HG03575 (cell line): ENCODE results near the gene EFNB2.
A peak's percentile ranks its signal among the peaks of the same experiment; 100 is the strongest.

ENCODE experiments used
- ATAC-seq: cut with Tn5 transposase; IDR thresholded peaks from one replicate; pipeline ENCODE4 v1.9.1; 2021; ENCODE audit not compliant: unreplicated experiment, insufficient number of reproducible peaks, low FRiP score; ENCODE audit errors: extremely low read depth

EFNB2 gene

DNA sequence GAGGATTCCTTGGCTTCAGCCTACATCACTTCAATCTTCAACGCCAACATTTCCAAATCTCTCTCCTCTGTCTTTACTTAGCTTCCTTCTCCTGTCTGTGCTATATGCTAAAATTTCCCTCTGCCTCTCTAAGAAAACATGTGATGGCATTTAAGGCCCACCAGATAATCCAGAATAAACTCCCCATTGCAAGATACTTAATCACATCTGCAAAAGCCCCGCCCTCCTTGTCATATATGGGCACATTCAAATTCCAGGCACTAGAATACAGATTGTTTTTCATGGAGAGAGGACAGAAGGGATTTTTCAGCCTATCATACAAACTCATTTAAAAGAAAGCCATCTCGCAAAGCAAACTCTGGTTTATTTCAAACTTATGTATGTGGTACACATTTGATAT lies 16.3 kb upstream of the EFNB2 start:
- no peak for ATAC-seq

DNA sequence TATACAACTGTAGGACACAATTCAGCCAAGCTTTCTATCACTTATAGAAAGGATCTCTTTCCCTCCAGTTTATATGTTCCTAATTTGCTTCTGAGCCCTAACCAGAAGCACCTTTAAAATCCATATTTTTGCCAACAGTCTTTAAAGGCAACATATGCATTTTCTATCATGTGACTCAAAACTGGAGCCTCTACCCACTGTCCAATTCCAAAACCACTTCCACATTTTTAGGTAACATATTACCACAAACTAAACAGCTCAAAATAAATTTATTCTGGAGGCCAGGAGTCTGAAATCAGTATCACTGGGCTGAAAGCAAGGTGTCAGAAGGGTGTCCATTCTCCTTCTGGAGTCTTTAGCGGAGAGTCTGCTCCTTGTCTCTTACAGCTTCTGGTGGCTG lies 15.9 kb upstream of the EFNB2 start:
- ATAC-seq: no peak

DNA sequence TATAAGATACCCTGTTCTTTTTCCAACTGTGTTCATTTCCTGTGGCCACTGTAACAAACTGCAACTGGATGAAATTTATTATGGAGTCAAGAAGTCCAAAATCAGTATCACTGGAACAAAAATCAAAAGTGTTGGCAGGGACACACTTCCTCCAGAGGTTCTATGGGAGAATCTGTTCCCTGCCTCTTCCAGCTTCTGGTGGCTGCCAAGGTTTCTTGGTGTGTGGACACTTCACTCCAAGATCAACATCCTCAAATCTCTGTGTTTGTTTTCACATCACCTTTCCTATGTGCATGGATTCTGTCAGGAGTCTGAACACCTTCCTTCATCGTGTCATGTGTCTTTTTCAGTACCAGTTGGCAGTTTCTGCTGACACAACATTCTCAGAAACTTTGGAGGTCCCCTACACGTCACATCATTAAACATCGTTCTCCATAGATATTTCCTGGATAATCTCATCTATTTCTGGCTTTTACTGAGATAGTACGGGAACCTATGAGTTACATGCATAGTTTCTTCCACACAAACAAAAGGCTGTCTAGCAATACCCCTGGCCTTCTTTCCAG lies 15.2 kb upstream of the EFNB2 start:
- no peak for ATAC-seq

DNA sequence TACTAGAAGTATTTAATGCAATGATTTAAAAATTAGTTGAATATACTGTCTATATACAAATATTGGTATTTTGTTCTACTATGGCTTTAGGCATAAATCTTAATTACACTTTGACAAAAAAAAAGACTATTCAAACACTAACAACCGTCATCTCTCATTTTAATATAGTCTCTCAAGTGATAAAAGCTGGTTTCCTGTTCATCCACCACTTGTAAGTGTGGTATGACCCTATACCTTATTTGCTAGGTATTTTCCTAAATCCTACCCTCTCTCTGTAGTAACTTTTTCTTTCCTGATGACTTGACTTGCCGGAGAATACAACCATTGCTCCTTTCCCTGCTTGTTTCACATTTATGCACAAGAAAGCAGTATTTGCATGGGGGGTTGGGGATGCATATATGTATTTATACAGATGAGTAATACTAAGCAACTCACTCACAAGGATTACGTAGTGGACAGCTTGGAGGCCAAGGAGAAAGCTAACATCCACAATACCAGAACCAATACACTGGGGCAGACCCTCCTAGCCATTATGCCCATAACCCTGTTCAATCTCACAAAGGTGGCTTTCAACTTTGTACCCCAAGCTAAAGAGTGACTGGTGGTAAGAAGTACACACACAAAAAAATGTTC lies 12.7 kb upstream of the EFNB2 start:
- ATAC-seq: no peak

DNA sequence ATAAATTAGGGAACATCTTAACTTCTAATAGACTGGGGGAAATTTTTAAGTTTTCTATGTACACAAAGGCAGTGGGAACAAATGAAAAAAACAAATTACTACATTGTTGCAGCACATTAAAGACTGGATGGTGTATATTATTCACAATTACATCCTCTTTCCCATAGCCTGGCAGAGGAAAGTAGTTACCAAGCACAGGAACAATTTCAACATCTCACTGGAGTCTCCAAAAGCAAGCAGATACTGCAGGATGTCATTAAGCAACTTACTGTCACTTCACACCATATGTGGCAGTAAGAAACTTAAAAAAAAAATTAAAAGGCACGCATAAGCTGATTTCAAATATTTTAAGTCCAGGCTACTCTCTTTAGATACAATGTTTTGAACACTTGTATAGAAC lies 6.4 kb upstream of the EFNB2 start:
- ATAC-seq: no peak

DNA sequence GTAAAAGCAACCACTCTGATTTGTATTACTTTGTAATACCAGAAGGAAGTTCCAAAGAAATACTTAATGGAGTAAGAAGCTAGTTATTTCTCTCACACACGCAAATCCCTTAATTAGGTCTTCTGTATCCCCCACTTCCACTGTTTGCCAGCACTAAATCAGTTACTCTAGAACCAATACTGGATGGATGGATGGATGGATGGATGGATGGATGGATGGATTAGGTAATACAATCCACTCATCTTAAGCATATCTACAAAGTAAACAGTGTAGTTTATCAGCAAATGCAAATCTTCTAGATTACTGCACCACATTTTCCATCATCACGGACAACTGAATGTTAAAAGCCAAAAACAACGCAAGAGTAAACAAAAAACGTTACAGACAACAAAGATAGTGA lies 5.2 kb upstream of the EFNB2 start:
- ATAC-seq: no peak

DNA sequence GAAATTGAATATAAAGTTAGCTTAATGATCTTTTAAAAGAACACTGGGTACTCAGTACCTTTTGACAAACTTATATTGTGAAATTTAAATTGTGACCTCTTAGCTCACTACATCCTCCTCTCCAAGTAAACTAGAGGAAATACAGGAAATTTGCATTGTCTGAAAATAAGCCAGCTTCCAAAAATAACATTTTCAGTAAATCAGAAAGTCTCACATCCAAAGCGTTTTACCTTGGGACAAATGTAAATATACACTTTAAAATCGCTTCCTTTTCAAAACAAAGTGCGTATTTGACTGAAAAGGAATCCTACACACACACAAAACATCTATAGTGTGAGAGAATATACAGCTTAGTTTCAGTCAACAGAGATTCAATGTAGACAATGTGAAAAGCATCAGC lies 2.1 kb upstream of the EFNB2 start:
- no peak for ATAC-seq

DNA sequence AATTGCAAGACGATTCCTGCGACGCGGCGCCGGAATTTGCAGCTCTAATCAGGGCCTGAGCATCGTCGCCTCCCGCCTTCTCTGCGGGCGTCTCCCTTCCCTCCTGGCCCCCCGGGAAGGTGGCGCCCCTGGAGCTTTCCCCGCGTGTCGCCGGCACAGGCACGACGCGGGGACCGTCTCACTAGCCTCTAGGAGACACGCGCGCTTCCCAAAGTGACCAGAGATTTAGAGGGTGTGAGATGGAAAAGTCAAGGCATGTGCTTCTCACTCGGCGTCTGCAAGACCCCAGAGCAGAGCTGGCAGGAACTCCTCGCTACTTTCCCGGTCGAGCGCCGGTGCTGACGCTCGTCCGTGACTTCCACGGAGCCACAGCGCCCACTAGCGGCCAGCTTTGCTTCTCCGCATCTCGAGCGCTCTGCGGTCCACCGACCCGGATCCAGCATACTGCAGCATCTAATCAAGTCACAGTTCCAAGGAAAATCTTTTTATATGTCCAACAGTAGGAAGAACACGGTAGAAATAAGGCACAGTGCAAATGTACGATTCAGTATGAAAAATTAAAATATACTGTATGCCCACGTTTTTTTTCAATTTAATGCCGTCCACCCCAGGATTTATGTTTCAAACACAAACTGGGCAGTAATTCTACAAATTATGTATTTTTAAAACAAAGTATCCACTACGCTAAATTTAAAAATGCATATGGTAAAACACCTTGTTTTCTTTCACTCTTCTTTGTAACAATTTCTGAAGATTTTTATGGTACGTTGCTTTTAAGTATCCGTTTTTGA lies 977 bp upstream of the EFNB2 start:
- no peak for ATAC-seq

DNA sequence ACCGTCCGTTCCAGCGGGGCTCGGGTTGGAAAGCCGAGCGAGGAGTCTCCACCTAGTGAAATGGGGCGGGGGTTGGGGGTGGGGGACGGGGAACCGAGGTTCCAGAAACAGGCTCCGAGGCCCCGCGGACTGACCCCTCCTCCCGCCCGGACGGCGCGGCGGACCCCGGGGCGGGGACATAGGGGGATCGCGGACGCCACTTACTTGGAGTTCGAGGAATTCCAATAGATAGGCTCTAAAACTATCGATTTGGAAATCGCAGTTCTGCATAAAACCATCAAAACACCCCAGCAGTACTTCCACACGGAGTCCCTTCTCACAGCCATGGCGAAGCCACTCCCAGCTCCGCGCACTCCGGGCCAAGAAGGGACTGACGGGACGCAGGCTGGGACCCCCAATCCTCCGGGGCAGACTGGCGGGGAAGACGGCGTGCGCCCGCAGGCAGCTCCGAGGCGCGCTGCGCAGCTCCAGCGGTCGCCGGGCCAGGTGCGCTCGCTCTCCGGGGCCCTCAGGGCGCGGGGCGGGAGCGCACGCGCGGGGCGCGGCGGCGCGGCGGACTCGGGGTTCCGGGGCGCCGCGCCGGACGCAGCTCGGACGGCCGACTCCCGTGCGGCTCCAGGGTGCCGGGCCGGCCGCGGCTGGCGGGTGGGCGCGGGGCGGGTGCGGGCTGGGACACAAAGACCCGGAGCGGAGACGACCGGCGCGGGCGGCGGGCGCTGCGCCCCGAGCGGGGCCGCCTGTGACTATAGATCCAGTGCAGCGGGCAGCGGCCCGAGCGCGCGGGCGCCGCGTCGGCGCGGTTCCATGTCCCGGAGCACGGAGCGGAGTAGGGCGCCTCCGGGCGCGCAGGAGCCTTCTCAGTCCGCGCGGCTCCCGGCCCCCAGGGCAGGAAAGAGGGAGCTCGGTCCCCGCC lies 567 bp downstream of the EFNB2 start:
- ATAC-seq: peak; percentile 4

DNA sequence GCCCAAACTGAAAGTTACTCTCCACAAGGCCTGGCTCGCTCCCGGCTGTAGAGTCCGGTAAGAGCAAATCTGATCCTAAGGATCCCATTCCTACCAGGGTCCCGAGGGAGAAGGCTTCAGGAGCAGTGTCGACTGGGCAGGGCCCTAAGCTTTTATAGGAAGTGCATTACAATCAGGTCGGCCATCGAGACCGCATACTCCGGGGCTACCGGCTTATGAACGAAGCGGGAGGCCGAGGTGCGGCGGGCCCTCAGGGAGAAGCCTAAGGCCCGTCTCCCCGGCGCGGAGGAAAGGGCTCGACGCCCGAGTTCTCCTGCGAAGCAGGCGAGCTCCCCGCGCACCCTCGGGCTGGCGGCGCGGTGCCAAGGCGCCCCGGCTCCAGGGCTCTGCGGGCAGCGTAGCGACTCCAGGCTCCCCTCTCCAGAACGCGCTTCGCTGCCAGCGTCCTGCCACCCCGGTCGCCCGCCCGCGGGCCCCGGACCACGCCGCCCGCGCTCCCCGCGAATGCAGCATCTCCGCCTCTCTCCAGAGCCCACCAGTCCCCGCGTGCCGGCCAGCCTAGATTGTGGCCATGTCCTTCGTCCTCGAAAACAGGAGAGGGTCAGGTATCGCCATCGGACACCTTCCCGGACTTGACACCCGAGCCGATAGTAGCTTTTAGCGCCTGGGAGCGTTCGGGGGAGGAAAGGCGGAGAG lies 1.4 kb downstream of the EFNB2 start:
- ATAC-seq: no peak

DNA sequence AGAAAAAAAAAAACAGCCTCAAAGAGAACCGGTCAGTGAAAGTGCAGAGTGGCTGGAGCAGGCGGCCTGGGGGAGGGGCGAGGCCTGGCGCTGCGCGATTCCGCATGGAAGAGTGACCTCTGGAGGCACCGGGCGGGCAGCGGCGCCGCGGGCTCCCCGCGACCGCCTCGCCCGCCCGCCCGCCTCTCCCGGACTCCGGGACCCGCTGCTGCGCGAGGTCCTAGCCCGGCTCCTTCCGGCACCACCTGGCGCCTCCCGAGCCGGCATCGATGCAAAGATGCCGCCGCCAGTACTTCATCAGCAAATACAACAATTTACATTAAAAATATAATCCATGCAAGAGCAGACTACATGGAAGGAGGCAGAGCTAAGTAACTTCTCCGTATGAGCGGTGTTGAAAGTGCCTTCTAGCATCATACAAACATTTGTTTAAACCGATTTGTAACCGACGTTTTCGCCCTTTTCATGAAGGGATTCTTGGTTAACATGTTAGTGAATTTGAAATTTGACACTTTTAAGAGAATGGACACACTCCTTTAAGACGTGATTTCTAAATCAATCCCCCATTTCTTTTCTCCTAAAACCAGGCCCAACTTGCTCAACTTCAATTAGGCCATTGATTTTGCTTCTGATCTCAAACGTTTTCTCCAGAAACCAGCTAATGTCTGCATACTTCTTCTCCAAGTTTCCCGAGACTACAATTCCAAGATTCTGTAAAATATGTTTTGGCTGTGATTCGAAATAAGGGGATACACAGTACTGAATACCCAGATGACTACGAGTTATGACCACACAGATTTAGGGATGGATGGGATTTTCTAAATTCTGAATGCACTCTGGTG lies 2.1 kb downstream of the EFNB2 start:
- ATAC-seq: no peak

DNA sequence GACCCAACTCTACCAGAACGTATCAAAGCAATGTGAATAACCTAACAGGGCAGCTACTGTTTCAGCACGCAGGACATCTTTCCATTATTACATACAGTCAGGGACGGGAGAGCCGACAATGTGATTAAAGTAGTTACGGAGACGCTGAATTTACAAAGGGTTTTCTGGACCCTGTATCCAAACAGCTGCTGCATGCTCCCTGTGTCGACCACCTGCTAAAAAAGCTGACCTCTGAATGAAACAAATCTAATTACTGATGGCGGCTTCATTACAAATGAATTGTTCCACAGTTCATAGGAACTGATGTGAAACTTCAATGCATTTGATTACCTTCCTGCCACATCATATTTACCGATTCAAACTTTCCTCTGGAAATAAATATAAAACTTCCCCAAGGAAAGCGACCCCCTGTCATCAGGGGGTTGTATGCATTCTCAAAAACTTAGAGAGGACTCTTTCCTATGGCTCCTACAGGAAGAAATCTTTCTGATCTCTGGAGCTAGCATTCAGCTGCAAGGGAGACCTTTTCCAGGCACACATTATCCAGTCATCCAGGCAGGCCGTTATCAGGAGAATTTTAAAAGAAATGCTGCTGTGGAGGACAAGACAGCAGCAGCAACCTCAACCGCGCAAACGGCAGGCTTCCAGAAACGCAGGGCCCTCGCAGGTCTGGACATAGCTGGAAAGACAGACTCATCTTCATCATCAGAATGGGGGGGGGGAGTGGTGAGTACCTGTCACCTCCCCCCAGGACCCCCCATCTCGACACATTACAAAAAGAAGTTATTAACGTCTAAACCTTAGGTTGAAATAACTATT lies 3.1 kb downstream of the EFNB2 start:
- ATAC-seq: no peak

DNA sequence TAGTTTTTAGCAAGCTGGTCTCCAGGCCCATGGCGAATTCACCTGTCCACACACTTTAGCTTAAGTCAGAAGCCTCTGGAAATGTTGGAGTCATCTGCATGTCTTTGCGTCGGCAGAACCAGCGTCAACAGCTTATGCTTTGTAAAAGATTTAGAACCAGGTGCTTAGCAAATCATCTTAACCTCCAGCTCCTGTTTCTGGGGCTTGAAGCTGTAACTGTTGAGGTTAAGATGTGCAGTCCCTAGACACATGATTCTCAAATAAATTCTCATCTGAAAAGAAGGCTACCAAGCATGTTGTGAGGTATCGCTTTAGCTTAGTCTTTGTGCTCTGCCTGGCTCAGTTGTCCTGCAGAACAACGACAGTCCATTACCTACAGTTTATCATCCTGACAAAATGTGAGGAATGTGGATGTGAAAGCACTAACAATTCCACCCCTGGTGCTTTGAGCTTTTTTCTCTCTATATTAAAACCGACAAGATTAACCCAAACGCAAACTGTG lies 4.4 kb downstream of the EFNB2 start:
- ATAC-seq: no peak

DNA sequence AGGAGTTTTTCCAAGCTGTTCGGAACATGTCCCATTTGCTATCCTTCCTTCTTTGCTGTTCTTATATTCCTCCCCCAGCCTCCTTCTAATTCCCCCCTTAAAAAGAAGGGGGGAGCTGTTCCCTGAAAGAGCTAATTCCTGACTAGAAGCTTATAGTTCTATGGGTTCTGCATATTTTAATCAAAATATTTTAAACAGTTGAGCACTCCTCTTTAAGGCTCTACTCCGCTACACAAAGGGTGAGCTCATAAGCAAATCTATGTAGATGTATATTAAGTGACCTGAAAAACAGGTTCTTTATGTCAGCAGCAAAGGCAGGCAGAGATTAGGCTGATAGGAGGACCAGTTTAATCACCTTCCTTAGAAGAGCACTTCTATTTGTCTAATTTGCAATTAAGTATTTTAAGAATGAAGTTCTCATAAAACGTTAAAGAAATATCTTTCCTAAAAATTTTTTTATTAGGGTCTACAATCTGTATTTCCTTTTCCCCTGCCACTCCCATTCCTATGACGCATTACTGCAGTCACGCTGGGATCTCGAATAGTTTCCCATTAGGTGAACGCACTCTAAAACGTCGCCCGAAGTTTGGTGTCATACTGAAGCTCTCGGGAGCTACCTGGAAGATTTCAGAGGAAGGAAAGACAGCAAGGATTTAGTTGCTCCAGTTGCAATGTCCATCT lies 5.2 kb downstream of the EFNB2 start:
- ATAC-seq: no peak

DNA sequence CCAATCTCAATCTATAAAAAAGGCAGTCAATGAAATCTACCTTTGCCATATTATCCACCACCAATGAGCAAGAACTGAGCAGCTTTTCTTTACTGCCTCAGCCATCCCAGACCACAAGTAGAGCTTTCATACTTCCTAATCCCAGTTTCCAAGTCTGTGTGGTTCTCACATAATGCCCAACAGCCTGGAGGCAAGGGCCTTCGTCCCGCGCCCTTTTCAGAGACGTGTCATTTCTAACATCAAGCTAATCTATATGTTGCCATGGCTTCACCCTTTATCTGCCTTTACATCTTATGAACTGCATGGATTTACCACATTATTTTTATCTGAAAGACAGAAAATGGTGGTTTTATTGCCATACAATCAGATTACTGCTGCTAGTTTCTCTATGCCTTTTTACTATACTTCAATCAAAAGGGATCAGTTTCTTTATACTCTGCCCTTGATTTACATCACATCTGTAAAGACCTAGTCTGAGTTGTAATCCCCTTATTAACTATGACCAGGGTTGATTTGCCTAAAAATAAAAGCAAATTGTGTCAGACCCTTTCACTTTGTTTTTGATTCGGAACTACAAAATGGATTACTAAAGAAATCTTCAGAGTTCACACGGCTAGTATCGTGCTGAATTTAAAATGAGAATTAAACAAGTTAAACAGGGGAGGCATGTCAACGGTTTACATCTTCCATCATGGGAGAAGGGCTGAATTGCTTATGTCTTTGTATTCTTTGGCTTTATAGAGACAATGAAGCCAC lies 5.9 kb downstream of the EFNB2 start:
- no peak for ATAC-seq
